SK-N-MC (cell line): ENCODE data around the gene RGSL1.

Experiments used
- DNase-seq: peaks from one replicate; pipeline ENCODE4 v3.0.0-alpha.2; 2011; ENCODE audit warnings: low read depth, low spot score
- H3K27ac ChIP-seq: fragments of 200-600 bp; sonication (generic); 2 replicates; pipeline ENCODE4 v1.5.1; 2016; ENCODE audit warnings: mixed run types
- H3K36me3 ChIP-seq: fragments of 200-600 bp; sonication (generic); 2 replicates; pipeline ENCODE4 v1.6.1; 2017; ENCODE audit warnings: antibody characterized with exemption, low read length, mixed read lengths; ENCODE audit not compliant: insufficient read depth
- H3K4me3 ChIP-seq: fragments of 200-600 bp; sonication (generic); 2 replicates; pipeline ENCODE4 v1.5.1; 2016
- H3K9ac ChIP-seq: fragments of 200-600 bp; sonication (generic); 2 replicates; pipeline ENCODE4 v1.8.0; 2017; ENCODE audit warnings: mixed run types, mixed read lengths; ENCODE audit not compliant: insufficient read length
- H3K9me3 ChIP-seq: fragments of 200-600 bp; sonication (generic); 2 replicates; pipeline ENCODE4 v1.6.1; 2017; ENCODE audit warnings: low read depth, mild to moderate bottlenecking, antibody characterized with exemption, low read length, moderate library complexity, mixed read lengths
- EZH2 ChIP-seq: fragments of 200-600 bp; sonication (generic); IDR thresholded peaks from one replicate; pipeline ENCODE4 v1.6.1; 2017; ENCODE audit warnings: antibody characterized with exemption
- FOXP2 ChIP-seq: optimal IDR thresholded peaks from 2 replicates; pipeline ENCODE3; 2011; ENCODE audit warnings: mild to moderate bottlenecking, moderate library complexity; ENCODE audit not compliant: insufficient read depth; ENCODE audit errors: extremely low read length, control extremely low read depth
- POLR2AphosphoS5 ChIP-seq: IDR thresholded peaks from 2 replicates; pipeline ENCODE4 v1.6.1; 2012; ENCODE audit warnings: mild to moderate bottlenecking, low read depth, low read length, borderline replicate concordance

RGSL1 gene

GRCh38 chr1:182413486-182413885 is 36.5 kb upstream of the RGSL1 start:
- H3K9me3 ChIP-seq: no peaks in the 10 kb centered on the region
- no peak for DNase-seq
- H3K4me3 ChIP-seq: no peak overlapping the region
- no peak overlapping the region for H3K27ac ChIP-seq
- TF ChIP-seq FOXP2: no peak
- no peak for TF ChIP-seq EZH2
- no peak for TF ChIP-seq POLR2AphosphoS5
- no peak overlapping the region for H3K9ac ChIP-seq
- H3K36me3 ChIP-seq: no peaks in the 10 kb centered on the region

GRCh38 chr1:182413969-182414368 is 36.0 kb upstream of the RGSL1 start:
- TF ChIP-seq FOXP2 (no peak), POLR2AphosphoS5 (no peak), EZH2 (no peak)
- H3K4me3 ChIP-seq: no peak overlapping the region
- H3K9me3 ChIP-seq: no peaks in the 10 kb centered on the region
- no peak overlapping the region for H3K27ac ChIP-seq
- H3K9ac ChIP-seq: no peak overlapping the region
- no peaks in the 10 kb centered on the region for H3K36me3 ChIP-seq
- DNase-seq: no peak

GRCh38 chr1:182415789-182416188 is 34.2 kb upstream of the RGSL1 start:
- no peaks in the 10 kb centered on the region for H3K9me3 ChIP-seq
- no peaks in the 10 kb centered on the region for H3K36me3 ChIP-seq
- no peak overlapping the region for H3K9ac ChIP-seq
- DNase-seq: no peak
- H3K4me3 ChIP-seq: no peak overlapping the region
- H3K27ac ChIP-seq: no peak overlapping the region
- TF ChIP-seq FOXP2 (no peak), EZH2 (no peak), POLR2AphosphoS5 (no peak)

- no peak for TF ChIP-seq FOXP2
- no peak for TF ChIP-seq POLR2AphosphoS5
- no peak for TF ChIP-seq EZH2
- Histone ChIP-seq H3K9ac (no peak overlapping the region), H3K36me3 (no peaks in the 10 kb centered on the region), H3K4me3 (no peak overlapping the region), H3K9me3 (no peaks in the 10 kb centered on the region), H3K27ac (no peak overlapping the region)
- DNase-seq: no peak
These were observed 23.2 kb upstream of the RGSL1 start for GRCh38 chr1:182426442-182427430.

- Histone ChIP-seq H3K27ac (no peak overlapping the region), H3K9ac (no peak overlapping the region), H3K9me3 (no peaks in the 10 kb centered on the region), H3K4me3 (no peak overlapping the region), H3K36me3 (no peaks in the 10 kb centered on the region)
- no peak for DNase-seq
- no peak for TF ChIP-seq EZH2
- TF ChIP-seq FOXP2: no peak
- no peak for TF ChIP-seq POLR2AphosphoS5
These were observed 21.9 kb upstream of the RGSL1 start for GRCh38 chr1:182428043-182428442.

- H3K36me3 ChIP-seq: no peaks in the 10 kb centered on the region
- H3K4me3 ChIP-seq: no peak overlapping the region
- TF ChIP-seq EZH2 (no peak), FOXP2 (no peak), POLR2AphosphoS5 (no peak)
- DNase-seq: no peak
- H3K27ac ChIP-seq: no peak overlapping the region
- no peaks in the 10 kb centered on the region for H3K9me3 ChIP-seq
- no peak overlapping the region for H3K9ac ChIP-seq
These were observed 19.5 kb upstream of the RGSL1 start for GRCh38 chr1:182430263-182431068.

GRCh38 chr1:182431278-182431677 is 18.7 kb upstream of the RGSL1 start:
- Histone ChIP-seq H3K27ac (no peak overlapping the region), H3K9ac (no peak overlapping the region), H3K4me3 (no peak overlapping the region), H3K9me3 (no peaks in the 10 kb centered on the region), H3K36me3 (no peaks in the 10 kb centered on the region)
- DNase-seq: no peak
- TF ChIP-seq FOXP2 (no peak), POLR2AphosphoS5 (no peak), EZH2 (no peak)

- Histone ChIP-seq H3K9ac (no peak overlapping the region), H3K36me3 (no peaks in the 10 kb centered on the region), H3K27ac (no peak overlapping the region), H3K9me3 (no peaks in the 10 kb centered on the region), H3K4me3 (no peak overlapping the region)
- TF ChIP-seq FOXP2 (no peak), EZH2 (no peak), POLR2AphosphoS5 (no peak)
- no peak for DNase-seq
These were observed 16.4 kb upstream of the RGSL1 start for GRCh38 chr1:182433580-182433979.
